Endothelial cell of hepatic sinusoid (primary cell): ENCODE results near the gene SMC1B.
"Not testable (repeated sequence)": the region's sequence is repeated elsewhere in the genome, so short reads cannot be mapped to it uniquely, and the experiment has no call there.

Experiments used
- in situ Hi-C: cut with HindIII; loops from 2 replicates; pipeline ENCODE4 v1.10.0; 2017; ENCODE audit warnings: low sequenced_read_pairs

The SMC1B gene

GRCh38 chr22:45308391-45308956 lies 104.9 kb downstream of the SMC1B start:
- in situ Hi-C loops: no loop called here

- in situ Hi-C loops: no loop called here
Measured at GRCh38 chr22:45306139-45306538, 107.3 kb downstream of the SMC1B start.

GRCh38 chr22:45305456-45306075 lies 107.8 kb downstream of the SMC1B start:
- in situ Hi-C loops: no loop called here

GRCh38 chr22:45304971-45305370 lies 108.4 kb downstream of the SMC1B start:
- in situ Hi-C loops: no loop called here

GRCh38 chr22:45303181-45303580 lies 110.2 kb downstream of the SMC1B start:
- in situ Hi-C loops: no loop called here

- in situ Hi-C loops: no loop called here
Measured at GRCh38 chr22:45302751-45303150, 110.6 kb downstream of the SMC1B start.

- in situ Hi-C loops: no loop called here
Measured at GRCh38 chr22:45298934-45299505, 114.4 kb downstream of the SMC1B start.

- in situ Hi-C loops: no loop called here
Measured at GRCh38 chr22:45296628-45297297, 116.6 kb downstream of the SMC1B start.

GRCh38 chr22:45295492-45295891 lies 117.9 kb downstream of the SMC1B start:
- in situ Hi-C loops: no loop called here

- in situ Hi-C loops: not testable (repeated sequence)
Measured at GRCh38 chr22:45295004-45295403, 118.4 kb downstream of the SMC1B start.
